Cardiac muscle cell (in vitro differentiated cells and primary cell): ENCODE data around the gene AMHR2. TPM values are rescaled to one million over a fixed set of nuclear protein-coding genes. Genes with fewer than 3 reads are reported as not detected.

Experiments used
- DNase-seq, 2 donors: peaks; one replicate each; pipeline versions ENCODE4 v3.0.0 to v3.0.0-alpha.2; 2010 to 2017; ENCODE audit warnings: low read depth in 1 of 2, low spot score in 1 of 2
- H3K27ac ChIP-seq: fragments of 200-600 bp; sonication (generic); 2 replicates; pipeline ENCODE4 v1.5.1; 2016
- H3K27me3 ChIP-seq: fragments of 200-600 bp; sonication (generic); 2 replicates; pipeline ENCODE4 v1.6.0; 2016; ENCODE audit warnings: control low read depth
- H3K36me3 ChIP-seq: fragments of 200-600 bp; sonication (generic); 2 replicates; pipeline ENCODE4 v1.5.1; 2016; ENCODE audit warnings: control low read depth
- H3K4me1 ChIP-seq: fragments of 200-600 bp; sonication (generic); 2 replicates; pipeline ENCODE4 v1.8.1; 2017; ENCODE audit warnings: low read depth, mild to moderate bottlenecking, mixed run types
- H3K4me3 ChIP-seq: fragments of 200-600 bp; sonication (generic); 2 replicates; pipeline ENCODE4 v1.5.1; 2016; ENCODE audit warnings: mild to moderate bottlenecking
- H3K9me3 ChIP-seq: fragments of 200-600 bp; sonication (generic); 2 replicates; pipeline ENCODE4 v1.5.1; 2017; ENCODE audit warnings: low read depth, mild to moderate bottlenecking, control low read depth
- CTCF ChIP-seq: IDR thresholded peaks from 2 replicates; pipeline ENCODE4 v1.5.1; 2012; ENCODE audit warnings: low read depth, mild to moderate bottlenecking, low read length
- polyA plus RNA-seq: library from polyadenylated mRNA; unstranded; fragments of >200 nt; fragmentation: Nextera tagmentation; extraction: Ambion mirVana; gene quantifications from 2 replicates; pipeline ENCODE4 v1.2.1, GENCODE V29; 2016
- total RNA-seq: library from RNA; depleted of rRNA; stranded (reverse); fragments of >200 nt; gene quantifications from 2 replicates; pipeline ENCODE4 v1.2.3, GENCODE V29; 2016

Gene AMHR2
- total and polyA plus RNA-seq, 2 experiments from 2014 or later = 39.8 to 53.4 TPM

- no peaks in the 10 kb centered on the region for H3K9me3 ChIP-seq
- TF ChIP-seq CTCF = no peak
- H3K4me3 ChIP-seq = no peak overlapping the region
- peaks cover 93% of the 10 kb centered on the region for H3K36me3 ChIP-seq
- DNase-seq = no peak
- H3K27me3 ChIP-seq = no peaks in the 10 kb centered on the region
- no peaks in the 10 kb centered on the region for H3K4me1 ChIP-seq
- H3K27ac ChIP-seq = peak overlapping the region; percentile 66
Observed at GRCh38 chr12:53474077-53474476, 50.4 kb downstream of the AMHR2 start.

- H3K4me3 ChIP-seq = no peak overlapping the region
- H3K27ac ChIP-seq = peak overlapping the region; percentile 66
- no peak for TF ChIP-seq CTCF
- no peak for DNase-seq
- H3K9me3 ChIP-seq = no peaks in the 10 kb centered on the region
- H3K4me1 ChIP-seq = no peaks in the 10 kb centered on the region
- no peaks in the 10 kb centered on the region for H3K27me3 ChIP-seq
- H3K36me3 ChIP-seq = peaks cover 92% of the 10 kb centered on the region
Observed at GRCh38 chr12:53474819-53475218, 51.2 kb downstream of the AMHR2 start.

- peak overlapping the region; percentile 63 for H3K27ac ChIP-seq
- peak; percentile 48 to 49 for DNase-seq
- H3K4me3 ChIP-seq = no peak overlapping the region
- TF ChIP-seq CTCF = peak; percentile 41
- H3K9me3 ChIP-seq = no peaks in the 10 kb centered on the region
- no peaks in the 10 kb centered on the region for H3K27me3 ChIP-seq
- peaks cover 89% of the 10 kb centered on the region for H3K36me3 ChIP-seq
- H3K4me1 ChIP-seq = no peaks in the 10 kb centered on the region
Observed at GRCh38 chr12:53476769-53477209, 53.1 kb downstream of the AMHR2 start.

GRCh38 chr12:53478865-53479264, 55.2 kb downstream of the AMHR2 start:
- TF ChIP-seq CTCF = no peak
- H3K27ac ChIP-seq = peak overlapping the region; percentile 71

GRCh38 chr12:53479331-53479730, 55.7 kb downstream of the AMHR2 start:
- Histone ChIP-seq H3K4me1 (no peaks in the 10 kb centered on the region), H3K36me3 (peaks cover 70% of the 10 kb centered on the region), H3K9me3 (no peaks in the 10 kb centered on the region), H3K4me3 (no peak overlapping the region), H3K27me3 (no peaks in the 10 kb centered on the region), H3K27ac (peak overlapping the region; percentile 71)
- DNase-seq = no peak
- TF ChIP-seq CTCF = no peak

More at GRCh38 chr12:53478865-53479264, 55.2 kb downstream of the AMHR2 start:
- Histone ChIP-seq H3K9me3 (no peaks in the 10 kb centered on the region), H3K4me1 (no peaks in the 10 kb centered on the region), H3K36me3 (peaks cover 75% of the 10 kb centered on the region), H3K27me3 (no peaks in the 10 kb centered on the region), H3K4me3 (no peak overlapping the region)
- no peak for DNase-seq
